Breast epithelium (tissue), 3 donors: ENCODE results near the gene UNC119.

Experiments used
- POLR2A ChIP-seq: fragments of 450-650 bp; IDR thresholded peaks from one replicate; pipeline ENCODE4 v1.6.1; 2016; ENCODE audit warnings: antibody characterized with exemption, mild to moderate bottlenecking, moderate library complexity
- POLR2AphosphoS5 ChIP-seq, 3 donors: sonication (generic); formaldehyde crosslinking; IDR thresholded peaks; one replicate each; pipeline ENCODE4 v1.6.1; 2017; ENCODE audit warnings: antibody characterized with exemption in 3 of 3
- TF ChIP-seq, protein P1 (sequence below), 3 donors: fragments of 450-650 bp; IDR thresholded peaks; one replicate each; pipeline ENCODE4 v1.5.1; 2016 to 2017; ENCODE audit warnings: antibody characterized with exemption in 3 of 3, mild to moderate bottlenecking in 3 of 3, moderate library complexity in 3 of 3

DNA sequence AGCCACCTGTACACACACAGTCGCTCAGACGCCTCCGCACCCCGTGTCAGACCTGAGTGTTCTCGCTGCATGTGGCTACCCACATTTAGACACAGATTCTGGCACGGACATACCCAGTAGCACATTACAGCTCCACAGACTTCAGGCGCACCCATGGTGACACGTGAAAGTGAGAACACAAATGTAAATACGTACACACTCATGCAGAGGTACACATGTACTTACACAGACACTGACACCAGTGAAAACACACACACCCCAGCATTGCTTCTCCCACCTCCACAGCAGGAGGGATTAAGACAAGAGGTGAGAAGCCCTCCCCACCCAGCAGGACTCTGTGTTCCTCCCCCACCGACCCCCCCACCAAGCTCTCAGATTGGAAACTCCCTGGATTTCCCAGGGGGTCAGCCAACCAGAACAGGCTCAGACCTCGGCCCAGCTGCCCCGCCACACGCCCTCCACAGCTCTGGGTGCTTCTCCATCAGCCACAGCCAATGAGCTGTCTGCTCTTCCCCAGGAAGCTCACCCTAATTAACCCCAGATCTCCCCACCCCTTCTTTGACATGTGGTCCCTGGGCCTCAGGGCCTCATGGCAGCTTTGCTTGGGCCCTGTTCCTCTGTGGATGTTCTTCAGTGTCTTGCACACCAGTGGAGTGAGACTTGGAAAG is 51.6 kb downstream of the UNC119 start:
- TF ChIP-seq, protein P1, sequence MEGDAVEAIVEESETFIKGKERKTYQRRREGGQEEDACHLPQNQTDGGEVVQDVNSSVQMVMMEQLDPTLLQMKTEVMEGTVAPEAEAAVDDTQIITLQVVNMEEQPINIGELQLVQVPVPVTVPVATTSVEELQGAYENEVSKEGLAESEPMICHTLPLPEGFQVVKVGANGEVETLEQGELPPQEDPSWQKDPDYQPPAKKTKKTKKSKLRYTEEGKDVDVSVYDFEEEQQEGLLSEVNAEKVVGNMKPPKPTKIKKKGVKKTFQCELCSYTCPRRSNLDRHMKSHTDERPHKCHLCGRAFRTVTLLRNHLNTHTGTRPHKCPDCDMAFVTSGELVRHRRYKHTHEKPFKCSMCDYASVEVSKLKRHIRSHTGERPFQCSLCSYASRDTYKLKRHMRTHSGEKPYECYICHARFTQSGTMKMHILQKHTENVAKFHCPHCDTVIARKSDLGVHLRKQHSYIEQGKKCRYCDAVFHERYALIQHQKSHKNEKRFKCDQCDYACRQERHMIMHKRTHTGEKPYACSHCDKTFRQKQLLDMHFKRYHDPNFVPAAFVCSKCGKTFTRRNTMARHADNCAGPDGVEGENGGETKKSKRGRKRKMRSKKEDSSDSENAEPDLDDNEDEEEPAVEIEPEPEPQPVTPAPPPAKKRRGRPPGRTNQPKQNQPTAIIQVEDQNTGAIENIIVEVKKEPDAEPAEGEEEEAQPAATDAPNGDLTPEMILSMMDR (IDR thresholded peaks at IDR 0.05), result no peak
- TF ChIP-seq POLR2AphosphoS5 (IDR thresholded peaks at IDR 0.05) (no peak), POLR2A (no peak)
